ENCODE results near the gene KMT5C. TPM values are rescaled to one million over a fixed set of nuclear protein-coding genes. Genes with fewer than 3 reads are reported as not detected.

Gene KMT5C
- total and polyA plus RNA-seq, 8 donors = 12.9 to 27.6 (median 21.8) TPM

DNA sequence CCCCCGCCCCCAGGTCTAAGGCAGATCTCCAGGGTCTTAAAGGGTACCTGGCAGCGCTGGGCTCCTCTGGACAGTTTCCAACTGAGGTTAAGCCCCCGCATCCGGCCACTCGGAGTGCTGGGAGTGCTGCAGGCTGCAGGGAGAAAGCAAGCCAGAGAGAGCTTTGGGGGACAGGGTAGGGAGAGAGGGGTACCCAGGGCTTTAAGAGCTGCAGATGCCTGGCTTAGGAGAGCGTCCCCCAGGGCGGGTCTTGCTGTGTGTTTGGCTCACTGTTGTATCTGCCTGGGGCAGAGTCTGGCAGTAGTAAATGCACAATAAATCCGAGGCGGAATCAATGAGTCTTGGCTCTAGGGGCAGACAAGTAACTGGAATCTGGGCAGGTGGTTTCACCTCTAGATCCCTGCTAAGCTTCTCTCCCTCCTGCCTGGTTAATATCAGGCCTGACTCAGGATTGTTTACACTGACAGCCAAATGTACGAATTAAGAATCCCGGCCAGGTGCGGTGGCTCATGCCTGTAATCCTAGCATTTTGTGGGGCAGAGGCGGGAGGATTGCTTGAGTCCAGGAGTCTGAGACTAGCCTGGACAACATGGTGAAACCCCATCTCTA, 15.6 kb downstream of the KMT5C start:
- ATAC-seq (no peak), DNase-seq (no peak)
- Histone ChIP-seq H3K4me1 (peaks cover 7 to 16% of the 10 kb centered on the region in 2 donors), H3K27ac (no peak overlapping the region), H3K27me3 (peaks cover 27 to 84% of the 10 kb centered on the region in 2 donors), H3K36me3 (no peaks in the 10 kb centered on the region), H3K4me3 (no peak overlapping the region), H3K9me3 (no peaks in the 10 kb centered on the region)
- TF ChIP-seq, protein P1, sequence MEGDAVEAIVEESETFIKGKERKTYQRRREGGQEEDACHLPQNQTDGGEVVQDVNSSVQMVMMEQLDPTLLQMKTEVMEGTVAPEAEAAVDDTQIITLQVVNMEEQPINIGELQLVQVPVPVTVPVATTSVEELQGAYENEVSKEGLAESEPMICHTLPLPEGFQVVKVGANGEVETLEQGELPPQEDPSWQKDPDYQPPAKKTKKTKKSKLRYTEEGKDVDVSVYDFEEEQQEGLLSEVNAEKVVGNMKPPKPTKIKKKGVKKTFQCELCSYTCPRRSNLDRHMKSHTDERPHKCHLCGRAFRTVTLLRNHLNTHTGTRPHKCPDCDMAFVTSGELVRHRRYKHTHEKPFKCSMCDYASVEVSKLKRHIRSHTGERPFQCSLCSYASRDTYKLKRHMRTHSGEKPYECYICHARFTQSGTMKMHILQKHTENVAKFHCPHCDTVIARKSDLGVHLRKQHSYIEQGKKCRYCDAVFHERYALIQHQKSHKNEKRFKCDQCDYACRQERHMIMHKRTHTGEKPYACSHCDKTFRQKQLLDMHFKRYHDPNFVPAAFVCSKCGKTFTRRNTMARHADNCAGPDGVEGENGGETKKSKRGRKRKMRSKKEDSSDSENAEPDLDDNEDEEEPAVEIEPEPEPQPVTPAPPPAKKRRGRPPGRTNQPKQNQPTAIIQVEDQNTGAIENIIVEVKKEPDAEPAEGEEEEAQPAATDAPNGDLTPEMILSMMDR (IDR thresholded peaks at IDR 0.05) = no peak
- intact Hi-C loops (cut with DNase I) = no loop called here

DNA sequence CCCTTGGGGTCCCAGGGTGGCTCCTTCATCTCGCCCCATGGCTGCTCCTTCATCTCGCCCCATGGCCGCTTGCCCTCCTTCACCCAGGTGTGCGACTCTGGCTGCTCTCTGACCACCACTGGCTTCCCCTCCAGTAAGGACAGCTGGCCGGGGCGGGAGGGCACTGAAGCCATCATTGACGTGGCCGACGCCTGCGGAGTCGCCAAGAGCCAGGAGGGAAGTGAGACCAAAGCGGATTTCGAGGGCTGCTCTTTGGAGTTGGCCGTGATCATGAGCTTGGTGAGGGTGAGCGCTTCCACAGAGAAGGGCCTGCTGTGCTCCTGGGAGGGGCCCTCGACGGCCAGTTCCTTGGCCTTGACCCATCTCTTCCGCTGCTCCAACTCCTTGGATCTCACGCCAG, 18.8 kb downstream of the KMT5C start:
- no peak for ATAC-seq
- Histone ChIP-seq H3K36me3 (no peaks in the 10 kb centered on the region), H3K4me1 (peaks cover 3 to 12% of the 10 kb centered on the region in 2 donors), H3K27me3 (peaks cover 10 to 65% of the 10 kb centered on the region in 2 donors), H3K27ac (no peak overlapping the region), H3K4me3 (no peak overlapping the region), H3K9me3 (no peaks in the 10 kb centered on the region)
- TF ChIP-seq, protein P1 (IDR thresholded peaks at IDR 0.05) = no peak
- no peak for DNase-seq
- intact Hi-C loops (cut with DNase I) = no loop called here

DNA sequence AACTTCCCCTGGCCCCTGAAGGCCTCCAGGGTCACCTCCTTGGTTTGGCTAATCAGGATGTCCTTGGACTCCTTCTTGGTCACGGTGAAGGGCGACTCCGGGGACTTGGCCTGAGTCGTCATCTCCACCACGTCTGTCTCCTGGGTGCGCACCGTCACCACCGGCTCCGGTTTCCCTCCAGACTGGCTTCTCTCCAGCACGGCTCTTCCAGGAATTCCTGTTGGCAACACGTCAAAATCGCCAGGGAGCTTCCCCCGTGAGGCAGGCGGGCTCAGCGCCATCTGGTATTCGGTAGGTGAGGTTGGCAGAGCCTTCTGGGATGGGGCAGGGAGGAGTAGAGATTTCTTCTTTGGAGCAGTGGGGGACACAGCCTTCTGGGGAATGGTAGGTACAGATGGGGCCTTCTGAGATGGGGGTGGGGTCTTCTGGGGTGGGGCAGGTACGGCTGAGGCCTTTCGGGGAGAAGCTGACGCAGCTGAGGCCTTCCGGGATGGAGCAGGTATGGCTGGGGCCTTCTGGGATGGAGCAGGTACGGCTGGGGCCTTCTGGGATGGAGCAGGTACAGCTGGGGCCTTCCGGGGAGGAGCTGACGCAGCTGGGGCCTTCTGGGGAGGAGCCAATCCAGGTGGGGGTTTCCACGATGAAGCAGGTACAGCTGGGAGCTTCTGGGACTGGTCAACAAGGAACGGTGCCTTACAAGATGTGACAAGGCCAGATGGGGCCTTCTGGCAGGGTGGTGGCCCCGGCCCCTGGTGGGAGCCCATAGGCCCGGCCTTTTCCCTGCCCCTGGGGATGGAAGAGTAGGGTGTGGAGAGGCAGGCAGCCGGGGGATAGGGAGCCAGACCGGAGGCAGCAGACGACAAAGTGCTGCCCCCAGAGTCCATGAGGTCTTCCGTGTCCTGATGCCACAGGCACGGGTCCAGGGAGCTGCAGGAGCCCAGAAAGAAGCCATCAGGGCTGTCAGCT, 19.6 kb downstream of the KMT5C start:
- DNase-seq = peak in 1 of 4 donors; percentile 57
- Histone ChIP-seq H3K27ac (no peak overlapping the region), H3K4me1 (peaks cover 0 to 6% of the 10 kb centered on the region in 2 donors), H3K9me3 (no peaks in the 10 kb centered on the region), H3K36me3 (no peaks in the 10 kb centered on the region), H3K27me3 (peaks cover 6 to 58% of the 10 kb centered on the region in 2 donors), H3K4me3 (no peak overlapping the region)
- intact Hi-C loops (cut with DNase I) = no loop called here
- ATAC-seq = no peak
- TF ChIP-seq, protein P1 (IDR thresholded peaks at IDR 0.05) = no peak

DNA sequence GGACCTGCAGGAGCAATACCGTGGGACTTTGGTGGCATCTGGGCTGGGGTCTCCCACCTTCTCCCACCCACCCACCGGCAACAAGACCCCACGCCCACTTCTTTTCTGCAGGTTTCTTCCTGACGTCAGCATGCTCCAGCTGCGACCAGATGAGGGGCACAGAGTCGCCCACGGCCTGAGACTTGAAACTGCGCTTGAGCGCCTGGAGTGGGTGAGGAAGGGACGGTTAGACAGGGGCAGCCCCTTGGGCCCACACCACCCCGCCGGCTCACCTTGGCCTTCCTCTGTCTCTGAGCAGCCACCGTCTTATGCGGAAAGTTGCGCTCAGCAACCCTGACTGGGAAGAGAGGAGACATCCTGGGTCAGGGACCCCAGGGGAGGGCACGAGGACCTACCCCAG, 21.2 kb downstream of the KMT5C start:
- TF ChIP-seq, protein P1 (IDR thresholded peaks at IDR 0.05) = no peak
- no peaks in the 10 kb centered on the region for H3K36me3 ChIP-seq

More for the DNA sequence above, 21.2 kb downstream of the KMT5C start:
- peaks cover 0 to 41% of the 10 kb centered on the region in 2 donors for H3K27me3 ChIP-seq
- H3K9me3 ChIP-seq = no peaks in the 10 kb centered on the region
- no peaks in the 10 kb centered on the region for H3K4me1 ChIP-seq
- H3K4me3 ChIP-seq = no peak overlapping the region
- DNase-seq (peak in 1 of 4 donors; percentile 67), ATAC-seq (no peak)
- intact Hi-C loops (cut with DNase I) = no loop called here
- no peak overlapping the region for H3K27ac ChIP-seq
